H9 (cell line): Measurements from ENCODE around the gene HORMAD2. TPM values are rescaled to one million over a fixed set of nuclear protein-coding genes. Genes with fewer than 3 reads are reported as not detected.

Source experiments
- DNase-seq: peaks from one replicate; pipeline ENCODE4 v3.0.0-alpha.2; 2017
- H2AFZ ChIP-seq: one replicate; pipeline ENCODE4 v1.6.1; 2013; ENCODE audit warnings: mild to moderate bottlenecking, low read length, control low read depth, moderate library complexity
- H2AK5ac ChIP-seq: 2 replicates; pipeline ENCODE4 v1.6.1; 2013; ENCODE audit warnings: low read length, control low read depth, mixed read lengths; ENCODE audit not compliant: insufficient read length
- H2BK120ac ChIP-seq: one replicate; pipeline ENCODE4 v1.6.1; 2013; ENCODE audit warnings: low read depth, mild to moderate bottlenecking, low read length, control low read depth, inconsistent platforms; ENCODE audit not compliant: poor library complexity, severe bottlenecking
- H2BK12ac ChIP-seq: 2 replicates; pipeline ENCODE4 v1.6.1; 2013; ENCODE audit warnings: low read length, control low read depth, mixed read lengths, low read depth; ENCODE audit not compliant: insufficient read length
- H2BK15ac ChIP-seq: 2 replicates; pipeline ENCODE4 v1.6.1; 2013; ENCODE audit warnings: low read depth, low read length, control low read depth
- H2BK20ac ChIP-seq: one replicate; pipeline ENCODE4 v1.6.1; 2013; ENCODE audit warnings: low read depth, mild to moderate bottlenecking, low read length, control low read depth, inconsistent platforms; ENCODE audit not compliant: poor library complexity, severe bottlenecking
- H2BK5ac ChIP-seq: 2 replicates; pipeline ENCODE4 v1.6.1; 2013; ENCODE audit warnings: low read length, control low read depth, mixed read lengths; ENCODE audit not compliant: insufficient read length
- H3K14ac ChIP-seq: 2 replicates; pipeline ENCODE4 v1.6.1; 2013; ENCODE audit warnings: low read length, control low read depth; ENCODE audit not compliant: insufficient read depth
- H3K18ac ChIP-seq: 2 replicates; pipeline ENCODE4 v1.6.1; 2013; ENCODE audit warnings: low read depth, mild to moderate bottlenecking, mixed read lengths, low read length, control low read depth; ENCODE audit not compliant: insufficient read length
- H3K23ac ChIP-seq: 2 replicates; pipeline ENCODE4 v1.6.1; 2013; ENCODE audit warnings: low read length, control low read depth, mixed read lengths, low read depth; ENCODE audit not compliant: insufficient read length
- H3K23me2 ChIP-seq: 2 replicates; pipeline ENCODE4 v1.6.1; 2013; ENCODE audit warnings: low read depth, mild to moderate bottlenecking, mixed read lengths, low read length, control low read depth; ENCODE audit not compliant: insufficient read length, poor library complexity, severe bottlenecking
- H3K27ac ChIP-seq: 2 replicates; pipeline ENCODE4 v1.5.1; 2013; ENCODE audit warnings: low read length, control low read depth, mixed read lengths, low read depth; ENCODE audit not compliant: insufficient read length
- H3K27me3 ChIP-seq: 2 replicates; pipeline ENCODE4 v1.6.1; 2013; ENCODE audit warnings: low read length, control low read depth, inconsistent platforms; ENCODE audit not compliant: insufficient read depth
- H3K4ac ChIP-seq: 2 replicates; pipeline ENCODE4 v1.6.1; 2013; ENCODE audit warnings: low read depth, mild to moderate bottlenecking, control low read depth, inconsistent platforms, low read length, moderate library complexity
- H3K4me1 ChIP-seq: 2 replicates; pipeline ENCODE4 v1.6.1; 2013; ENCODE audit warnings: low read length, control low read depth, inconsistent platforms; ENCODE audit not compliant: insufficient read depth
- H3K4me2 ChIP-seq: 2 replicates; pipeline ENCODE4 v1.6.1; 2013; ENCODE audit warnings: low read length, control low read depth, mixed read lengths; ENCODE audit not compliant: insufficient read length, insufficient read depth
- H3K56ac ChIP-seq: 2 replicates; pipeline ENCODE4 v1.6.1; 2013; ENCODE audit warnings: low read depth, mild to moderate bottlenecking, mixed read lengths, low read length, control low read depth; ENCODE audit not compliant: insufficient read length
- H3K79me1 ChIP-seq: 2 replicates; pipeline ENCODE4 v1.6.1; 2013; ENCODE audit warnings: low read depth, mild to moderate bottlenecking, moderate library complexity, low read length, control low read depth, inconsistent platforms; ENCODE audit not compliant: insufficient read depth, poor library complexity, severe bottlenecking
- H3K79me2 ChIP-seq: 2 replicates; pipeline ENCODE4 v1.6.1; 2013; ENCODE audit warnings: low read length, control low read depth, inconsistent platforms; ENCODE audit not compliant: insufficient read depth
- H3K9ac ChIP-seq: 2 replicates; pipeline ENCODE4 v1.6.1; 2013; ENCODE audit warnings: low read length, control low read depth, mixed read lengths; ENCODE audit not compliant: insufficient read length; ENCODE audit errors: extremely low read depth
- H3K9me3 ChIP-seq: one replicate; pipeline ENCODE4 v1.6.1; 2013; ENCODE audit warnings: low read depth, low read length, inconsistent platforms; ENCODE audit not compliant: control insufficient read depth
- H3T11ph ChIP-seq: one replicate; pipeline ENCODE4 v1.6.1; 2013; ENCODE audit warnings: mild to moderate bottlenecking, low read length, control low read depth, inconsistent platforms
- H4K20me1 ChIP-seq: one replicate; pipeline ENCODE4 v1.6.1; 2013; ENCODE audit not compliant: control insufficient read depth, insufficient read length, insufficient read depth
- H4K5ac ChIP-seq: 2 replicates; pipeline ENCODE4 v1.6.1; 2013; ENCODE audit warnings: low read depth, mild to moderate bottlenecking, mixed read lengths, low read length, control low read depth; ENCODE audit not compliant: insufficient read length
- H4K8ac ChIP-seq: replicated peaks from 2 replicates; pipeline ENCODE4 v1.6.1; 2013; ENCODE audit warnings: low read length, control low read depth, mixed read lengths, low read depth; ENCODE audit not compliant: insufficient read length
- H4K91ac ChIP-seq: 2 replicates; pipeline ENCODE4 v1.6.1; 2013; ENCODE audit warnings: low read depth, mild to moderate bottlenecking, moderate library complexity, mixed read lengths, low read length, control low read depth; ENCODE audit not compliant: insufficient read length
- H3K27ac Mint-ChIP-seq, 3 experiments: 2 replicates in 2 of 3; 3 replicates in 1 of 3; pipeline ENCODE4 v1.8.0; 2020 to 2021; ENCODE audit warnings: mixed read lengths in 3 of 3, mild to moderate bottlenecking in 1 of 3, moderate library complexity in 1 of 3
- H3K27me3 Mint-ChIP-seq: 2 replicates; pipeline ENCODE4 v1.8.0; 2021; ENCODE audit warnings: low read depth, mild to moderate bottlenecking, moderate library complexity, mixed read lengths
- H3K36me3 Mint-ChIP-seq, 3 experiments: 2 replicates in 2 of 3; 3 replicates in 1 of 3; pipeline ENCODE4 v1.8.0; 2020 to 2021; ENCODE audit warnings: low read depth in 3 of 3, mixed read lengths in 3 of 3; ENCODE audit not compliant: insufficient read depth in 1 of 3
- H3K4me1 Mint-ChIP-seq, 2 experiments: 2 replicates each; pipeline ENCODE4 v1.8.0; 2020; ENCODE audit warnings: mixed read lengths in 2 of 2
- H3K4me3 Mint-ChIP-seq, 2 experiments: 2 replicates in 1 of 2; 3 replicates in 1 of 2; pipeline ENCODE4 v1.8.0; 2020 to 2021; ENCODE audit warnings: mild to moderate bottlenecking in 2 of 2, mixed read lengths in 2 of 2, moderate library complexity in 1 of 2
- H3K9me3 Mint-ChIP-seq, 2 experiments: 2 replicates in 1 of 2; 3 replicates in 1 of 2; pipeline ENCODE4 v1.8.0; 2020; ENCODE audit warnings: mild to moderate bottlenecking in 2 of 2, mixed read lengths in 2 of 2, moderate library complexity in 1 of 2
- WGBS: extraction: QIAGEN DNeasy Blood & Tissue Kit; methylation state at CpG from one replicate; pipeline ENCODE4 v1.1.7; 2013; ENCODE audit warnings: missing lambda C conversion rate, low lambda C conversion rate, mixed read lengths; ENCODE audit not compliant: insufficient read length; ENCODE audit errors: extremely low coverage; 5-methylcytosine and 5-hydroxymethylcytosine counted together
- total RNA-seq: library from RNA; stranded (reverse); gene quantifications from 2 replicates; pipeline ENCODE4 v1.2.1, GENCODE V29; 2021
- TF ChIP-seq, protein P1 (sequence below): fragments of 200-600 bp; sonication (generic); conservative IDR thresholded peaks from 3 replicates; pipeline ENCODE4 v1.8.0; 2021; ENCODE audit warnings: antibody characterized with exemption, mild to moderate bottlenecking

The HORMAD2 gene
- total RNA-seq, 1 experiment from 2014 or later: not detected

DNA sequence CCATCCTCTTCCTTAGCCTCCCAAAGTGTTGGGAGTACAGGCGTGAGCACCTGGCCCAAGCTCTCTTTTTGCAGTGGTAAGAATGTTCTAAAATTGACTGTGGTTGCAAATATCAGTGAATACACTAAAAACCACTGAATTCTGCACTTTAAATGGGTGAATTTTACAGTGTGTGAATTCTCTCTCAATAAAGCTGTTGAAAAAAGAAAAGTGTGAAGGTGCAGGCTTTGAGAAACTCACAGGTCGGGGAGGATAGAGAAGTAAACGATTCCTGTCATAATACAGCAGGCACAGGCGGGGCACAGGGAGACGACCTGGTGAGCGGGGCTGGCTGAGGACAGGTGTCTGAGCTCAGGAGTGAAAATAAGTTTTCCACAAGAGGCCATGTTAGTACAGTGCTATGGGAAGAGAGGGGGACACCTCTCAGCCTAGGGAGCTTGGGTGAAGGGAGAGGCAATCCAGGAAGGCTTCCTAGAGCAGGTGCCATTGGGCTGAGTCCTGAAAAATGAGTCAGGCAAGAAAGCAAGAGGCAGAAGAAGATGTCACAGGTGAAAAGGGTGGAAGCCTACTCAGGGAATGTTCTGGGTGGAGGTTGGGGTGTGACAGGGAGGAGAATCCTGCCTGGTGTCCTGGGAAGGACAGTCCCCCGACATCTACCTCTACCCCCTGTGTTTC is 140.2 kb downstream of the HORMAD2 start:
- Histone ChIP-seq H3K79me1 (no peaks in the 10 kb centered on the region), H4K20me1 (no peaks in the 10 kb centered on the region), H3K4me1 (no peaks in the 10 kb centered on the region), H3K4ac (no peak overlapping the region), H3K79me2 (no peaks in the 10 kb centered on the region), H3K23ac (no peak overlapping the region), H3K56ac (no peak overlapping the region), H2BK12ac (no peak overlapping the region), H3K23me2 (no peaks in the 10 kb centered on the region), H2BK5ac (no peak overlapping the region), H3K14ac (no peak overlapping the region), H2BK120ac (no peak overlapping the region), H3K9ac (no peak overlapping the region), H3K27ac (no peak overlapping the region), H4K8ac (no peak overlapping the region), H2BK15ac (no peak overlapping the region), H3K9me3 (no peaks in the 10 kb centered on the region), H2AK5ac (no peak overlapping the region), H3K18ac (no peak overlapping the region), H4K91ac (no peak overlapping the region), H4K5ac (no peak overlapping the region), H2AFZ (no peak overlapping the region), H3K27me3 (no peaks in the 10 kb centered on the region), H2BK20ac (no peak overlapping the region), H3K4me2 (no peak overlapping the region), H3T11ph (no peak overlapping the region)
- TF ChIP-seq, protein P1, sequence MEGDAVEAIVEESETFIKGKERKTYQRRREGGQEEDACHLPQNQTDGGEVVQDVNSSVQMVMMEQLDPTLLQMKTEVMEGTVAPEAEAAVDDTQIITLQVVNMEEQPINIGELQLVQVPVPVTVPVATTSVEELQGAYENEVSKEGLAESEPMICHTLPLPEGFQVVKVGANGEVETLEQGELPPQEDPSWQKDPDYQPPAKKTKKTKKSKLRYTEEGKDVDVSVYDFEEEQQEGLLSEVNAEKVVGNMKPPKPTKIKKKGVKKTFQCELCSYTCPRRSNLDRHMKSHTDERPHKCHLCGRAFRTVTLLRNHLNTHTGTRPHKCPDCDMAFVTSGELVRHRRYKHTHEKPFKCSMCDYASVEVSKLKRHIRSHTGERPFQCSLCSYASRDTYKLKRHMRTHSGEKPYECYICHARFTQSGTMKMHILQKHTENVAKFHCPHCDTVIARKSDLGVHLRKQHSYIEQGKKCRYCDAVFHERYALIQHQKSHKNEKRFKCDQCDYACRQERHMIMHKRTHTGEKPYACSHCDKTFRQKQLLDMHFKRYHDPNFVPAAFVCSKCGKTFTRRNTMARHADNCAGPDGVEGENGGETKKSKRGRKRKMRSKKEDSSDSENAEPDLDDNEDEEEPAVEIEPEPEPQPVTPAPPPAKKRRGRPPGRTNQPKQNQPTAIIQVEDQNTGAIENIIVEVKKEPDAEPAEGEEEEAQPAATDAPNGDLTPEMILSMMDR: no peak
- no peak overlapping the region for H3K27ac Mint-ChIP-seq
- no CpG with 5 or more reads among the region's 7 CpGs for WGBS
- no peak for DNase-seq
- H3K4me1 Mint-ChIP-seq: peaks cover 0 to 5% of the 10 kb centered on the region in 2 experiments; a peak in 1 of 4 replicates
- H3K4me3 Mint-ChIP-seq: no peak overlapping the region
- peaks cover 10% of the 10 kb centered on the region for H3K27me3 Mint-ChIP-seq
- no peaks in the 10 kb centered on the region for H3K9me3 Mint-ChIP-seq
- no peaks in the 10 kb centered on the region for H3K36me3 Mint-ChIP-seq
